Subcutaneous abdominal adipose tissue (tissue), 5 donors: ENCODE results near the gene TSPYL2.

Experiments
- H3K27ac ChIP-seq: one replicate; pipeline ENCODE4 v1.7.0; 2013; ENCODE audit warnings: low read depth, mild to moderate bottlenecking, inconsistent platforms, low read length, moderate library complexity
- H3K27me3 ChIP-seq, 5 donors: one replicate each; pipeline ENCODE4 v1.7.0; 2013; ENCODE audit warnings: low read length in 5 of 5, inconsistent platforms in 1 of 5; ENCODE audit not compliant: control insufficient read depth in 5 of 5, insufficient read depth in 4 of 5
- H3K36me3 ChIP-seq, 5 donors: one replicate each; pipeline ENCODE4 v1.7.0; 2013; ENCODE audit warnings: low read length in 5 of 5; ENCODE audit not compliant: control insufficient read depth in 5 of 5, insufficient read depth in 5 of 5
- H3K4me1 ChIP-seq, 5 donors: one replicate each; pipeline ENCODE4 v1.7.0; 2013; ENCODE audit warnings: low read length in 5 of 5, mild to moderate bottlenecking in 3 of 5, moderate library complexity in 1 of 5; ENCODE audit not compliant: control insufficient read depth in 5 of 5, insufficient read depth in 5 of 5
- H3K4me3 ChIP-seq, 5 donors: one replicate each; pipeline ENCODE4 v1.7.0; 2013; ENCODE audit warnings: low read length in 5 of 5, low read depth in 1 of 5
- H3K9ac ChIP-seq, 5 donors: one replicate each; pipeline ENCODE4 v1.7.0; 2013; ENCODE audit warnings: low read length in 5 of 5, mild to moderate bottlenecking in 4 of 5, moderate library complexity in 3 of 5
- H3K9me3 ChIP-seq, 5 donors: one replicate each; pipeline ENCODE4 v1.7.0; 2013; ENCODE audit warnings: low read length in 5 of 5; ENCODE audit not compliant: control insufficient read depth in 5 of 5
- donor health status: healthy.
- donor health status: healthy.
- donor health status: healthy.
- donor health status: healthy.
- donor health status: healthy.

Gene TSPYL2

GRCh38 chrX:53056292-53056691 lies 25.9 kb upstream of the TSPYL2 start:
- peaks cover 2 to 34% (median 30%) of the 10 kb centered on the region in 5 donors for H3K27me3 ChIP-seq
- no peaks in the 10 kb centered on the region for H3K36me3 ChIP-seq
- H3K4me1 ChIP-seq = no peaks in the 10 kb centered on the region
- H3K9me3 ChIP-seq = no peaks in the 10 kb centered on the region
- no peak overlapping the region for H3K4me3 ChIP-seq
- no peak overlapping the region for H3K9ac ChIP-seq
- H3K27ac ChIP-seq = no peak overlapping the region

- Histone ChIP-seq H3K4me3 (no peak overlapping the region), H3K27me3 (peaks cover 0 to 6% (median 5%) of the 10 kb centered on the region in 5 donors), H3K4me1 (no peaks in the 10 kb centered on the region), H3K9ac (no peak overlapping the region), H3K9me3 (no peaks in the 10 kb centered on the region), H3K36me3 (no peaks in the 10 kb centered on the region), H3K27ac (no peak overlapping the region)
Observed at GRCh38 chrX:53065104-53065503, 17.1 kb upstream of the TSPYL2 start.

GRCh38 chrX:53071064-53071463 lies 11.1 kb upstream of the TSPYL2 start:
- Histone ChIP-seq H3K4me3 (no peak overlapping the region), H3K9me3 (no peaks in the 10 kb centered on the region), H3K27me3 (peaks cover 0 to 20% (median 5%) of the 10 kb centered on the region in 5 donors), H3K9ac (no peak overlapping the region), H3K4me1 (peaks cover 0 to 10% (median 5%) of the 10 kb centered on the region in 5 donors), H3K36me3 (no peaks in the 10 kb centered on the region), H3K27ac (no peak overlapping the region)

GRCh38 chrX:53071604-53072417 lies 10.4 kb upstream of the TSPYL2 start:
- H3K9ac ChIP-seq = peak overlapping the region in 1 of 5 donors; percentile 23
- H3K36me3 ChIP-seq = no peaks in the 10 kb centered on the region
- H3K9me3 ChIP-seq = peaks cover 0 to 4% (median 3%) of the 10 kb centered on the region in 5 donors
- peak overlapping the region; percentile 48 to 71 (median 60) for H3K4me3 ChIP-seq
- peaks cover 0 to 20% (median 5%) of the 10 kb centered on the region in 5 donors for H3K27me3 ChIP-seq
- no peak overlapping the region for H3K27ac ChIP-seq
- H3K4me1 ChIP-seq = peaks cover 0 to 10% (median 5%) of the 10 kb centered on the region in 5 donors

- Histone ChIP-seq H3K27ac (no peak overlapping the region), H3K4me3 (peak overlapping the region in 2 of 5 donors; percentile 58 to 67), H3K9ac (peak overlapping the region in 1 of 5 donors; percentile 23), H3K4me1 (peaks cover 0 to 10% (median 5%) of the 10 kb centered on the region in 5 donors), H3K36me3 (no peaks in the 10 kb centered on the region), H3K9me3 (peaks cover 0 to 7% (median 5%) of the 10 kb centered on the region in 5 donors), H3K27me3 (peaks cover 0 to 16% (median 5%) of the 10 kb centered on the region in 5 donors)
Observed at GRCh38 chrX:53072418-53073114, 9.6 kb upstream of the TSPYL2 start.

GRCh38 chrX:53073115-53073586 lies 9.0 kb upstream of the TSPYL2 start:
- peaks cover 0 to 7% (median 5%) of the 10 kb centered on the region in 5 donors for H3K9me3 ChIP-seq
- H3K4me1 ChIP-seq = peaks cover 0 to 10% (median 5%) of the 10 kb centered on the region in 5 donors
- peaks cover 0 to 16% (median 6%) of the 10 kb centered on the region in 5 donors for H3K27me3 ChIP-seq
- H3K4me3 ChIP-seq = no peak overlapping the region
- no peaks in the 10 kb centered on the region for H3K36me3 ChIP-seq
- H3K9ac ChIP-seq = no peak overlapping the region
- no peak overlapping the region for H3K27ac ChIP-seq

- H3K9ac ChIP-seq = no peak overlapping the region
- no peaks in the 10 kb centered on the region for H3K36me3 ChIP-seq
- H3K27ac ChIP-seq = no peak overlapping the region
- H3K4me3 ChIP-seq = no peak overlapping the region
- H3K4me1 ChIP-seq = peaks cover 0 to 10% (median 5%) of the 10 kb centered on the region in 5 donors
- H3K27me3 ChIP-seq = peaks cover 0 to 20% (median 12%) of the 10 kb centered on the region in 5 donors
- H3K9me3 ChIP-seq = peaks cover 0 to 7% (median 5%) of the 10 kb centered on the region in 5 donors
Observed at GRCh38 chrX:53075011-53075410, 7.2 kb upstream of the TSPYL2 start.

GRCh38 chrX:53076671-53077070 lies 5.5 kb upstream of the TSPYL2 start:
- no peaks in the 10 kb centered on the region for H3K36me3 ChIP-seq
- no peak overlapping the region for H3K9ac ChIP-seq
- no peak overlapping the region for H3K4me3 ChIP-seq
- H3K27me3 ChIP-seq = peaks cover 0 to 14% (median 11%) of the 10 kb centered on the region in 5 donors
- H3K4me1 ChIP-seq = peaks cover 0 to 8% (median 3%) of the 10 kb centered on the region in 5 donors
- peaks cover 0 to 7% (median 5%) of the 10 kb centered on the region in 5 donors for H3K9me3 ChIP-seq
- H3K27ac ChIP-seq = no peak overlapping the region

- Histone ChIP-seq H3K36me3 (no peaks in the 10 kb centered on the region), H3K9me3 (peaks cover 0 to 7% (median 5%) of the 10 kb centered on the region in 5 donors), H3K4me3 (no peak overlapping the region), H3K27me3 (peaks cover 0 to 12% (median 10%) of the 10 kb centered on the region in 5 donors), H3K9ac (no peak overlapping the region), H3K27ac (no peak overlapping the region), H3K4me1 (peaks cover 0 to 5% (median 0%) of the 10 kb centered on the region in 5 donors)
Observed at GRCh38 chrX:53077207-53078197, 4.7 kb upstream of the TSPYL2 start.
